Adipocyte (in vitro differentiated cells): Measurements from ENCODE around the gene TP53BP2.

ENCODE experiments used
- DNase-seq: peaks from one replicate; pipeline ENCODE4 v3.0.0-alpha.2; 2015; ENCODE audit warnings: low read depth
- H3K27me3 ChIP-seq: replicated peaks from 2 replicates; pipeline ENCODE4 v1.7.0; 2013; ENCODE audit warnings: mild to moderate bottlenecking, low read length, moderate library complexity; ENCODE audit not compliant: control insufficient read depth, insufficient read depth
- H3K36me3 ChIP-seq: 2 replicates; pipeline ENCODE4 v1.7.0; 2013; ENCODE audit warnings: low read length, mild to moderate bottlenecking, moderate library complexity; ENCODE audit not compliant: control insufficient read depth, insufficient read depth, severe bottlenecking
- H3K4me1 ChIP-seq: 2 replicates; pipeline ENCODE4 v1.7.0; 2013; ENCODE audit warnings: mild to moderate bottlenecking, low read length, moderate library complexity; ENCODE audit not compliant: control insufficient read depth, insufficient read depth
- H3K4me3 ChIP-seq: 2 replicates; pipeline ENCODE4 v1.7.0; 2013; ENCODE audit warnings: mild to moderate bottlenecking, low read length, moderate library complexity
- H3K9ac ChIP-seq: 2 replicates; pipeline ENCODE4 v1.7.0; 2013; ENCODE audit warnings: mild to moderate bottlenecking, low read length, moderate library complexity
- H3K9me3 ChIP-seq: 2 replicates; pipeline ENCODE4 v1.7.0; 2013; ENCODE audit warnings: mild to moderate bottlenecking, low read length, moderate library complexity; ENCODE audit not compliant: control insufficient read depth

Gene TP53BP2

DNA sequence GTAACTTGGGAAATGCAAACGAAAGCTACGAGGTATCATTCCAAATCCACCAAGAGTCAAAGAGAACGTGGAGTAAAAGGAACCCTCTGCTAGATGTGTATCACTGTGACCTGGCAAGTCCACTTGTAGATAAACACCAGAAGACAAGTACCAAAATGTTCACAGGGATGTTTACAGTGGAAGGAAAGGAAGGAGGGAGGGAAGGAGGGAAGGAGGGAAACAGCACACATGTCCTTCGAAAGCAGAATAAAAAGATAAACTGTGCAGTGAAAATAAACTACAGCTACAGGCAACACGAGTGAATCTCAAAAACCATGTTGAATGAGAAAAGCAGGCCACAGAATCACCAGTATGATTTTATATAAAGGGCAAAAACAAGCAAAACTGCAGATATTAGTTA is 59.9 kb downstream of the TP53BP2 start:
- H3K27me3 ChIP-seq: no peaks in the 10 kb centered on the region
- H3K4me3 ChIP-seq: no peak overlapping the region
- H3K9ac ChIP-seq: no peak overlapping the region
- DNase-seq: no peak
- peaks cover 25% of the 10 kb centered on the region for H3K4me1 ChIP-seq
- H3K36me3 ChIP-seq: peaks cover 14% of the 10 kb centered on the region
- no peaks in the 10 kb centered on the region for H3K9me3 ChIP-seq

DNA sequence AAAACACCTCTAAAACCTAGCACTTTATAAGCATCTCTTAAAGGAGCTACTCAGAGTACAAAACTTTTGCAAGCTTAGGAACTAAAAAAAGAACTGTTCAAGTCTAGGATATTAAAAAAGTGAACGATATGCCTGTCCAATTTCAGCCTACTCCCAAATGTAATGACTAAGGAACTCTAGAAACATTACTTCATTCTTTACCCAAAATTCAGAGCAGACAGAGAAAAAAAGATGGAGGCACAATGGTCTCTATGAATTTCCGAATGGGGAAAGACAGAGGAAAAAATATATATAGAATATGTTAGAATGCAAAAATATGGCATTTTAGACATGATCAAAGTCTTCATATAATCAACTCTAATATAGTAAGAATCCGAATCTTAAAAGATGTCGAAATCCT is 61.2 kb downstream of the TP53BP2 start:
- Histone ChIP-seq H3K27me3 (no peaks in the 10 kb centered on the region), H3K36me3 (peaks cover 26% of the 10 kb centered on the region), H3K9me3 (no peaks in the 10 kb centered on the region), H3K4me1 (peaks cover 25% of the 10 kb centered on the region), H3K4me3 (no peak overlapping the region), H3K9ac (no peak overlapping the region)
- DNase-seq: no peak

DNA sequence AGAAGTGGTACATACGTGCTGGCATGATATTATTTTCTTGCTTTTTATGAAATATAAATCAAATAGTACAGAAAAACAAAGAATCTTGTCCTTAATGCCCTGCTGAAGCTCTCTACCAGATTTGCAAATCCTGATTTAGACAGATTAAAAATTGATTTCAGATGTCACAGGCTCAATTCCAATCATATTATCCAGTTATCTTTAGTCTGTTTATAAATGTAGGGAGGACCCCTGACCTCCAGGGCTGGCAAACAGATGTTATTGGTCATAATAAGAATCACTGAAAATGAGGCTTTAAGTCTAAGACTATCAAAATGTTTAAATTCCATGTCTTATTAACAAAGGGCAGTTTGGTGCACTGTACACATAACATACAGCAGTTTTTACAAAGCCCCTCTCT is 62.1 kb downstream of the TP53BP2 start:
- Histone ChIP-seq H3K36me3 (peaks cover 28% of the 10 kb centered on the region), H3K27me3 (no peaks in the 10 kb centered on the region), H3K4me3 (no peak overlapping the region), H3K9ac (no peak overlapping the region), H3K4me1 (peaks cover 25% of the 10 kb centered on the region), H3K9me3 (no peaks in the 10 kb centered on the region)
- DNase-seq: no peak

DNA sequence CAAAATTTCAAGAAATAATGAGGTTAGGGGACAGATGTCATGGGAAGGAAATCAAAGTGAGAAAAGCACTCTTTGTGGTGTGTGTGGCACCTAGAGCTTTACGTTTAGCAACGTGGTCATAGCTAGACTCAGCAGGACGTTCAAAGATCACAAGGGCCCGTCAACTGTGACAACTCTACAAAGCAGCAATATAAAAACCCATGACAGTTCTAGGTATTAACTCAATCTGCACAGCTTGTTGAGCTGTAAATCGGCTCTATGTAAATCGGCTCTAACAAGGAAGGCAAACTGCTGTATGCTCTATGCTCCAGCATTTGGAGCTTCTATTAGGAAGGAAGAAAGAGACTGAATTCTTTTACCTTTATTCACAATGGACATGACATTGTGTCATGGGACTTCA is 64.8 kb downstream of the TP53BP2 start:
- Histone ChIP-seq H3K9ac (no peak overlapping the region), H3K4me3 (no peak overlapping the region)

DNA sequence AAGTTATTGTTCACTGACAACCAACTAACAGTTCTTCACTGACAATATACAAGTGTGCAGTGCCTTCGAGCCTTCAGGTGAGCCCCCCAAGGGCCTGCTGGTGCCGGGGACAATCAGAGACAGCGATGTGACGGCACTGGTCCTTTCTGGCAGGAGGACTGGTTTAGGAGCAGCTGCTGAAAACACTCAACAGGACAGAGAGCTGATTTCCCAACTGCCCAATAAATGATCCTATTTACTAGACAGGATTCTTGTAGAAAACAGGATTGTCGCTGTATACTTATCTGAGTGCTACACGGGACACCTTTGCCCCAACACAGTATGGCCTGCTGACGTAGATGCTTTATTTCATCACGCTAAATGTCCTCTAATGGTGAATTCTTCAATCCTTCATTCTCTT is 65.4 kb downstream of the TP53BP2 start:
- peaks cover 52% of the 10 kb centered on the region for H3K36me3 ChIP-seq
- no peaks in the 10 kb centered on the region for H3K27me3 ChIP-seq
- no peak overlapping the region for H3K9ac ChIP-seq
- H3K4me3 ChIP-seq: no peak overlapping the region
- no peaks in the 10 kb centered on the region for H3K9me3 ChIP-seq
- peaks cover 37% of the 10 kb centered on the region for H3K4me1 ChIP-seq
- no peak for DNase-seq

More for the DNA sequence above, 64.8 kb downstream of the TP53BP2 start:
- Histone ChIP-seq H3K4me1 (peaks cover 30% of the 10 kb centered on the region), H3K27me3 (no peaks in the 10 kb centered on the region), H3K9me3 (no peaks in the 10 kb centered on the region), H3K36me3 (peaks cover 46% of the 10 kb centered on the region)
- no peak for DNase-seq

DNA sequence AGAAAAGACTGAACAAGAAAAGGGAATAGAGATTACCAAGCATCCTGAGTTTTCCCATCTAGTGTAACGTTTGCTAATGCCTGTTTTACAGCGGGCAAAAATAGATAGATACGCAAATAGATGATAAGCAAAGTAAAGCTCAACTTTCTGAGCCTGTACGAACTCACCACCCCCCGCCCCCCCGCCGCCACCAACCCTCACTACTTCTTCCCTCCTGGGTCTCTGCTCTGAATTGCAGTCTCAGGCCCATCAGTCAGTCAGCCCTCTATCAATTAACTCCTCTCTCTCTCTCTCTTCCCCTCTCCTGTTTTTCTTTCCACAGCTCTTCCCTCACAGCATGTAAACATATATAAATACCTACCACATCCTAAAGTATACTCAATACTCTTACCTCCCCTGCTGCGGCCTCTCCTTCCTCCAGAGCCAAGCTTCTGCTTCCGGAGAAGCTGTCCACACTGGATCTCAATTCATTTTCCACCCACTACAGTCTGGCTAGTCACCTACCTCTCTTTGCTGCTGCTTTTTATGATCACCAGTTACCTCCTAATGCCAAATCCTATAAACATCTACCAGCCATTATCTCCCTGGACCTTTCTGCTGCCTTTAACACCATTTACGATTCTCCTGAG is 68.8 kb downstream of the TP53BP2 start:
- Histone ChIP-seq H3K9me3 (no peaks in the 10 kb centered on the region), H3K36me3 (peaks cover 81% of the 10 kb centered on the region), H3K9ac (no peak overlapping the region), H3K27me3 (no peaks in the 10 kb centered on the region), H3K4me3 (no peak overlapping the region), H3K4me1 (peaks cover 42% of the 10 kb centered on the region)
- no peak for DNase-seq

DNA sequence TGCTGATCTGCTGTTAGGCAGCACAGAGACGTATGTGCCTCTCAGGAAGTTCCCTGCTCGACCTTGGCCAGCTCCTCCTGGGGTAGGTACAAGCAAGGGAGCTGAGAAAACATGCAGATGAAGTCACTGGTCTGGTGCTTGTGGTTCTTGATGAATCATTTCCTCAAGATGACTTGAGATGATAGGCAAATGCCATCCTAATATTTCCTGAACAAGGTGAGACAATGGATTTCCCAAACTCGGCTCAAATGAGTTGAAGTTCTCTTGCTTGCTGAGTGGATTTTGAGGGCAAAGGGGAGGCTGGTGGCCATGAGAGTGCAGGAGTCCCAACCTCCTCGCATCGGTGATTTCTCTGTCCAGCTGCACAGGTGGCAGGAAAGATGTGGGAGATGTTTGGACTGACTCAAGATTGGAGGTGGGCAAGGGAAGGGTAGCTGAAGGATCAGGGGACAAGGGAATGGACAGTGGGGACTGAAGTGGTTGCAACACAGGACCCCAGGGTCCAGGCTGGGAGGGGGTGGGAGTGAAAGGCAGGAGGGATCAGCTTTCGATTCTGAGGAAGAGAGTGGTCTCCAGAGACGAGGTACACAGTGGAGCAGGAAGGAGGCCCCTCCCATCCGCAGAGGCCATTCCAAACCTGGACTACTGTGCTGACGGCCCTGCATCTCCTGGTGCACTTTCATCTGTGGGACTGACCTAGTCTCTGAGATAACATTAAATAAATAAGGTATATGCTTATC is 69.5 kb downstream of the TP53BP2 start:
- Histone ChIP-seq H3K9me3 (no peaks in the 10 kb centered on the region), H3K4me1 (peaks cover 48% of the 10 kb centered on the region), H3K36me3 (peaks cover 85% of the 10 kb centered on the region), H3K4me3 (no peak overlapping the region), H3K27me3 (no peaks in the 10 kb centered on the region), H3K9ac (no peak overlapping the region)
- peak; percentile 53 for DNase-seq

DNA sequence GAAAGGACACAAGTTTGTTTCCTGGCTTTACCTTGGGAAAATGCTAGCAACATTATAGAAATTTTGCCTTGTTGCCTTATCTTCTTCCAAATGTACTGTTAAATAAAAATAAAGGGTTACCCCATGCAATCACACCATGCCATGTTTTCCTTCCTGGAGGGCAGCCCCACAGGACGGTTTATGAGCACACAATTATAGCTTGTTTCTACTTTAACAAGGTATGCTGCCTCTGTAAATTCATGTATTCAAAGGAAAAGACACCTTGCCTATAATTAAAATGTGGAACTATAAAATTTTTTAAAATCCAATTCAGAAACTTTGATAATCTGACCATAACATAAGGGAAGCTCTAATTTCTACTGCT is 70.1 kb downstream of the TP53BP2 start:
- no peak for DNase-seq
- no peak overlapping the region for H3K9ac ChIP-seq
- H3K36me3 ChIP-seq: peaks cover 86% of the 10 kb centered on the region
- H3K27me3 ChIP-seq: no peaks in the 10 kb centered on the region
- H3K9me3 ChIP-seq: no peaks in the 10 kb centered on the region
- H3K4me3 ChIP-seq: no peak overlapping the region
- peaks cover 49% of the 10 kb centered on the region for H3K4me1 ChIP-seq

DNA sequence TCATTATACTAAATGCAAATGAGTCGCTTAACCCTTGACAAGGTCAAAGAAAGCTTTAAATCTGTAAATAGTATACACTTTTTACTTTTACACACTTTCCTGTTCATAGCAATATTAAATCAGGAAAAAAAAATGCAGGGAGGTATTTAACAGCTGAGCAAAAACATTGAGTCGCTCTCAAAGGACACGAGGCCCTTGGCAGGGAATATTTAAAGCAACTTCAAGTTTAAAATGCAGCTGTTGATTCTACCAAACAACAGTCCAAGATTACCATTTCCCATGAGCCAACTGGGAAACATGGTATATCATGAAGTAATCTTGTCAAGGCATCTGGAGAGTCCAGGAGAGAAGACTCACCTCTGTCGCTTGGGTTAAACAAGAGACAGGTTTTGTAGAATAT is 70.7 kb downstream of the TP53BP2 start:
- Histone ChIP-seq H3K36me3 (peaks cover 86% of the 10 kb centered on the region), H3K4me1 (peaks cover 55% of the 10 kb centered on the region)

DNA sequence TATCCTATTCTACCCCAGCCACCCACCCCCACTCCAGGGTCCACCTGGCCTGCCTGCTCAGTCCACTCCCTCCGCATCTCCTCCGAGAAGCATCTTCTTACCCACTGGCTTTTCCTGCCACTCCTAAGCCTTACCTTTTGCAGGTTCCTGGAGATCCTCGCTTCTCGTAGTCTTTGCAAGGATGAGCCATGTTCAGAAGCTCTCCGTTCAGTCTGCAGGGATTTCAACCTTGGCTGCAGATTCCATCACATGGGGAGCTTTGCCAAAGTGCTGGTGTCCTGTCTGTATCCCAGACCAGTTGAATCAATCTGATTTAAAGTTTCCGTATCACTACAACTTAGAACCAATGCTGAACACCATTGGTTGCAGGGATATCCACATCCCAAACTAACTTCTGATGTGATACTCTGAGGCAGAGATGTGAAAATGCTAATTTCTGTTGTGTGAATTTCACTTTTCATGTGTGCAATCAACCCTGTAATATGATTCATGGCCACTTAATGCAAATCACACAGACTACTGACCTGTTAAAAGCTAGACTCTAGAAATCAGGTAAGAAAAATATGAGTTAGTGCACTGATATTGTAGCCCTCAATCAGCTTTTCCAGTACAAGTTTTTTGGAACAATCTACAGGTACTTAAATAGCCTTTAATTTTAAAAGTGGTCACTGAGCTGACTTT is 71.5 kb downstream of the TP53BP2 start:
- no peak for DNase-seq
- Histone ChIP-seq H3K4me3 (no peak overlapping the region), H3K9ac (peak overlapping the region; percentile 63), H3K4me1 (peaks cover 62% of the 10 kb centered on the region), H3K36me3 (peaks cover 86% of the 10 kb centered on the region), H3K27me3 (no peaks in the 10 kb centered on the region), H3K9me3 (no peaks in the 10 kb centered on the region)

More for the DNA sequence above, 70.7 kb downstream of the TP53BP2 start:
- Histone ChIP-seq H3K9ac (peak overlapping the region; percentile 63), H3K4me3 (no peak overlapping the region), H3K9me3 (no peaks in the 10 kb centered on the region), H3K27me3 (no peaks in the 10 kb centered on the region)
- DNase-seq: peak; percentile 59

DNA sequence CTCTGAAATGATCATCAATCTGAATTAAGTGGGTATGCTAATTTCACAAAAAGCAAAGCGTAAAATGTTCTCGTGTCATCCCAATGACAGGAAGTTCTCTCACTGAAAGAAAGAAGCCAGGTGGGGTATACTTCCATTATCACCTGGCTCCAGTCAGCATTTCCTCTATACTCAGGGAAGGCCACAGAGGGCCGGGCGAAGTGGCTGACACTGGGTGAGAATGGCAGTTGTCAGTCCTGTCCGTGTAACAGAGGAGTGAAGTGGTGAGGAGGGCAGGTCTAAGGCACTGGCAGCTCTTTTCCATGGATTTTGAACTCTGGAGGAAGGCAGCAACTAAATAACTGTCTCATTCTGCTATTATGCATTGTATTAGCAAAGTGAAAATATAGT is 73.0 kb downstream of the TP53BP2 start:
- H3K27me3 ChIP-seq: no peaks in the 10 kb centered on the region
- no peak overlapping the region for H3K4me3 ChIP-seq
- H3K36me3 ChIP-seq: peaks cover 79% of the 10 kb centered on the region
- H3K4me1 ChIP-seq: peaks cover 62% of the 10 kb centered on the region
- no peaks in the 10 kb centered on the region for H3K9me3 ChIP-seq
- no peak for DNase-seq
- peak overlapping the region; percentile 66 for H3K9ac ChIP-seq
